ENCODE data around the gene CDK1.

- TF ChIP-seq POLR2A (IDR thresholded peaks at IDR 0.05) (no peak), CTCF (IDR thresholded peaks at IDR 0.05) (no peak), POLR2AphosphoS5 (IDR thresholded peaks at IDR 0.05) (no peak), EP300 (IDR thresholded peaks at IDR 0.05) (no peak)
Measured at GRCh38 chr10:60747817-60748469, 30.3 kb upstream of the CDK1 start.

Data from sigmoid colon (tissue), 4 donors.